Hepatic stellate cell (primary cell): ENCODE data around the gene PCYT2.

ENCODE experiments used
- DNase-seq: peaks from one replicate; pipeline ENCODE4 v3.0.0; 2011; ENCODE audit warnings: low spot score

PCYT2 gene

GRCh38 chr17:81851423-81851822 is 59.8 kb downstream of the PCYT2 start:
- no peak for DNase-seq
